NOMO-1 treated with DMSO at 0.1 percent for 48 hours (cell line): ENCODE measurements around the gene KCNIP4.

ENCODE experiments used
- DNase-seq: peaks from one replicate; lab custom pipeline; 2025; ENCODE audit not compliant: unreplicated experiment; lab: John Stamatoyannopoulos, UW

Gene KCNIP4

GRCh38 chr4:21699446-21699845 is 249.1 kb downstream of the KCNIP4 start:
- no peak for DNase-seq

DNA sequence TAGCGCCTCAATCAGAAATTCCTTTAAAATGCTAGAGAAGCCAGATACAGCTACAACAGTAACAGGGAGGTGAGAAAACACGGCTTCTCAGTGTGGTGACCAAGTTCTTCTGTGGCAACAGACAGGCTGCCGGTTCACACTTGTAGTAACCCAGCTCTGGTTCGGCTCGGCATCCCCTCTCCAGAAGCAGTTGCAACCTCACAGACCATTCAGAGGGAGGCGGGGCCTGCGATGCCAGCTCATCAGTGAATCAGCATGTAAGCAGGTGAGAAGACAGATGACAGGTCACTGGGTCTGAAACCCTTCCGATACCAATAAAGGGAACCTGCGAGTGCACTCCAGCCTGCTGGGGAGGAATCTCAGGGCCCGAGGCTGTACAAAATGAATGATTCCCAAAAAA is 251.0 kb downstream of the KCNIP4 start:
- no peak for DNase-seq

- DNase-seq = no peak
Observed at GRCh38 chr4:21695141-21695540, 253.4 kb downstream of the KCNIP4 start.

DNA sequence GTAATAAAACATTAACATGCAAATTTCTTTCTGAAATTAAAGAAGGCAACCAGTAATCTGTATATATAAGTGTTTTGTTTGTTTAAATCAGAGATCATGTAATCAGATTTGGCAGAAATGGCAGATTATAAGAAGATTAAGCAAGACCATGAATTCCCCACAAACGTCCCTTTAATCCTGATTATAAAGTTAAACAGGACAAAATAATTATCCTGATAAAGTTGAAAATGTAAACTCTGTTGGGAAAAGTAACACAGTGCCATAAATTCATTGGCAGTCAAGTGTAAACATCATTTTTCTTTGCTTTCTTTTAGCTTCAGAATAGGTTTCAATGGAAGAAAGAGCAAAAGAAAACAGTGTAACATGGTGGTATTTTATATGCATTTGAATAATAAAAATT is 256.3 kb downstream of the KCNIP4 start:
- DNase-seq = no peak

DNA sequence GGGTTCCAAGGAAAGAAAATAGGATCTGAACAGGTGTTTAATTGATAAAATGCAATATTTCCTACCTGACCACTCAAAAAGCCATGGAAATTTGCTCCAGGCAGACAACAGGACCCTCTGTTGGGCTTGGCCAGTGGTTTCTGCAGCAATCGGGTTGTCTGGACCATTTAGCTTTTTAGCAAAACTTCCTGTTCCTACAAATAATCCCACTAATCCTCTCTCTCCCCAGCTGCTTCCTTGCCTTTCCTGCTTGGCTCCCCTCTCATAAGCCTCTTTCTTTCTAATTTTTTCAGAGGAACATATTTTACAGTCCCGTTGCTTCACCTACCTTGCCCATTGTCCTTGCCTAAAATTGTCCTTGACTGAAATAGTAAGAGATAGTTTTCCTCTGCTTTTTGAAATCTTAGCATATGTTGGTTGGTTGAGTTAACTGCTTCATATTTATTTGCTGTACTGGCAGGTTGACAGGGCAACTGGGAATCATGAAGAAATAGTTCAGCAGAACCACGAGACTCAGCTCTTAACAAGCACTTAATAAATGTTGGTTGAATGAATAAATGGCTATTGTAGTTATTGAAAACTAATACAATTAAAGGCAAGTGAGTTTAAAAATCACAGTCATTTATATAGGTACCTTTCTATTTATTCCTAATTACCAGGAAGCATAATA is 259.8 kb downstream of the KCNIP4 start:
- no peak for DNase-seq

- no peak for DNase-seq
Observed at GRCh38 chr4:21685911-21686310, 262.7 kb downstream of the KCNIP4 start.

DNA sequence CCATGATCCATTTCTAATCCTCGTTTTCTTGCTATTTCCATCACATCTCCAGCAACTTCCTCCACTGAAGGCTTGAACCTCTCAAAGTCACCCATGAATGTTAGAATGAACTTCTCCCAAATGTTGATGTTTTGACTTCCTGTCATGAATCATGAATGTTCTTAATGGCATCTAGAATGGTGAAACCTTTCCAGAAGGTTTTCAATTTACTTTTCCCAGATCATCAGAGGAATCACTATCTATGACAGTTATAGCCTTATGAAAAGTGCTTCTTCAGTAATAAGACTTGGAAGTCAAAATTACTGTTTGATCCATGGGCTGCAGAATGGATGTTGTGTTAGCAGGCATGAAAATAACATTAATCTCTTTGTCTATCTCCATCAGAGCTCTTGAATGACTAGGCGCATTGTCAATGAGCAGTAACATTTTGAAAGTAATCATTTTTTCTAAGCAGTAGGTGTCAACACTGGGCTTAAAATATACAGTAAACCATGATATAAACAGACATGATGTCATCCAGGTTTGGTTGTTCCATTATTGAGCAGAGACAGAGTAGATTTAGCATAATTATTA is 268.2 kb downstream of the KCNIP4 start:
- DNase-seq = no peak

DNA sequence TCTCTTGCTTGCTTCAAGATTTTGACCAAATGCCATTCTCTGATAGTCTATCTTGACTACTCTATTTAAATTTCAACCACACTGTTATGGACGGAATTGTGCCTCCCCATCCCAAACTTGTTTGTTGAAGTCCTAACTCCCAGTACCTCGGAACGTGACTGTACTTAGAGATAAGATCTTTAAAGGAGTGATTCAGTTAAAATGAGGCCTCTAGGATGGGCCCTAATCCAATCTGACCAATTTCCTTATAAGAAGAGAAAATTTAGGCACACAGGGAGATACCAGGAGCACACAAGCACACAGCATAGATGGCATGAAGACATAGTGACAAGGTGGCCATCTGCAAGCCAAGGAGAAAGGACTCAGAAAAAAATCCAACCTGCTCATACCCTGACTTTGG is 269.9 kb downstream of the KCNIP4 start:
- no peak for DNase-seq

DNA sequence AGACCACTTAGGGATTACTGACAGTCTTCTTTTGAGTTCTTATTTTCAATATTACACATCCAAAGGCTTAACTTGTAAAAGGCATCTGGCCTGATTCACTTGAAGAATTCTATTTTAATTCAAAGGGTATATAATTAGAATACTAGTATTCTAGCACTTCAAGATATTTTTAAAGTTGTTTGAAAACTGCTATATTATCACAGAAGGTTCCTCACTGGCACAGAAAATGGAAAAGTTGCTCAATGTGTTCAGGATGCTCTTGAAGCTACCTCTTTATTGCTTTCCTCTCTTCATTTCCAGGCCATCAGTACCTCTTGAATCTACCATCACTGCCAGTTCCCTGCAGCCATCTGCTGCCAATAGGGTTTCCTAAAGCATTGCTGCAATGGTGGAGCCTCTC is 271.4 kb downstream of the KCNIP4 start:
- no peak for DNase-seq

- DNase-seq = no peak
Observed at GRCh38 chr4:21664355-21664754, 284.2 kb downstream of the KCNIP4 start.

DNA sequence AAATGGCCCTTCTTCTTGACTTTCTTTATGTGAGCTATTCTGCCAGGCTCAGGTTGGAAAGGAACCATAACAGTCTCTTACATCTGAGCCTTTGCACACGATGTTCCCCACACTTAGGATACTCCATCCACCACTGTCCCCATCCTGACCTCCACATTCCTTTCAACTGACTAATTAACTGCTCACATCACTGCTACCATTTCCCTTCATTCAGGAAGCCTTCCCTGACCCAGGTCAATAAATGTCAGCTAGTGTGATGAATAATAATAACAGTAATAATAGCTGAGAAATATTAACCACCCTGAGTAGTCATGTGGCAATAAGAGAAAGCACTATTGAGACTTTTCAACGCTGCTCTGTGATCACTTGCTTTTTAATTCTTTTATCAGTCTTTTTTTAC is 291.7 kb downstream of the KCNIP4 start:
- DNase-seq = no peak

DNA sequence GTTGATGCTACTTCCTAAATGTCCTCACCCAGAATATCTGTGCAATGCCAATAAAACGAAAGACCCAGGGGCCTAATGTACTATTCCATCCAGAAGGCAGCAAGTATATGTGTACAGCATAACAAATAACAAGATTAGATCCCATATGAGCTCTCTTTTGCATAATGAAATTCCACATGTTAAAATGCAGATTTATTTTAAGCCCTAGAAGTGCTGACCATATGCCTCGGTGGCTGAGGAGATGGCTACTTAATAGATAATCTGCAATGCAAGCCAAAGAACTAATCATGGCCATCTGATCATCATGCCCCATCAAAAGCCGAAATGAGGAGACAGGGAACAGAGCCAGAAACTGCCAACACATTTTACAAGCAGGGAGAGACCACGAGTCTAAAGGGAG is 293.5 kb downstream of the KCNIP4 start:
- no peak for DNase-seq

- DNase-seq = no peak
Observed at GRCh38 chr4:21652508-21653231, 295.9 kb downstream of the KCNIP4 start.

GRCh38 chr4:21649391-21650090 is 299.0 kb downstream of the KCNIP4 start:
- no peak for DNase-seq

GRCh38 chr4:21645776-21646175 is 302.8 kb downstream of the KCNIP4 start:
- no peak for DNase-seq

- no peak for DNase-seq
Observed at GRCh38 chr4:21641696-21642095, 306.9 kb downstream of the KCNIP4 start.

DNA sequence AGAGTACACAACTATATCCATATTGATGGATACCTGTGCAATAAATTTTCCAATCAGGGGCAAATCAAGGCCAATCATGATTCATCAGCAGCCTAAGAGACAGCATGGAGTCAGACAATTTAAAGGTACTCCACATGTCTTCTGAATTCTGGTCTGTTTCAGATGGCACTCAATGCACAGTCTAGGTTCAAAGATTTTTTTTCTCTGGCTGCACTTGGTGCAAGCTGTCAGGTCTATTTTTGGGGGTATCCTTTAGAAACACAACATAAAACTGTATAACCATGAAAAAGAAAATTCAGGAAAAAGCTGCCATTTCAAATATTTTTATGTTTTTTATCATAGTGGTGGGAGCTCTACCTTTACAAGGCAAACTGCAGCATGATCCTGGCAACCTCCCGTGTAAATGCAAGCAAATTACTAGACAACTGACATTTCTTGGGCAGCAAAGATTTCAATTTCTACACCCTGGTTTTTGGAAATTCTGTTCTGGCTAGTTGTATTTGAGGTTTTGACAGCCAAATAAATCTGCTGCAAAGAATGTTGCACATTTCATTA is 310.3 kb downstream of the KCNIP4 start:
- no peak for DNase-seq

GRCh38 chr4:21628916-21629610 is 319.5 kb downstream of the KCNIP4 start:
- DNase-seq = no peak

DNA sequence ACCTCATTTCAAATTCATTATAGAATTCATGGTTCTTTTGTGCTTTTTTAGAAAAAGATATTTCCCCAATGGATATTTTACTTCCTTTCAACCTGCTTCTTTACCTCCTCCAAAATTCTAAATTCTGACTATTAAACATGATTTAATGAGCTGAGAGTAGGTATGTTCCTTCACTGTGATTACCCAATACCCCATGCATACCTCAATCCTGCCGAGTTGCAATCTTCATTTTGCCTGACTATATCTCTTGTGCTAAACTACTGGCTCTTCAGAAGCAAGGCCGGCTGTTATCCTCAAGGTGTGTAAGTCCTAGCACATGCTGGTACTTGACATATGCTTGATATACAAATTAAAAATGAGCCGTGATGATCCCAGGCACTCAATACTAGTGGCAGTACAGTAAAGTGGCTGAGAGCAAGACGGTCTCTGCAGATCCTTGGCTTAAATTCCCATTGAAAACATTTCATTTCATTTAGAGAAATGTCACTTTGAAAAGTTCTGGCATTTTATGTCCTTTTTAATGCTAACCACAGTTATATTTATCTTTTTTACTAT is 320.4 kb downstream of the KCNIP4 start:
- no peak for DNase-seq

GRCh38 chr4:21625447-21625846 is 323.1 kb downstream of the KCNIP4 start:
- no peak for DNase-seq

GRCh38 chr4:21605006-21605405 is 343.6 kb downstream of the KCNIP4 start:
- DNase-seq = no peak
